Measurements from ENCODE around the gene DST. TPM values are rescaled to one million over a fixed set of nuclear protein-coding genes. Genes with fewer than 3 reads are reported as not detected.

Gene DST
- total and polyA plus RNA-seq, 2 experiments from 2014 or later, result 103 to 369 TPM

GRCh38 chr6:56521976-56522375, 120.7 kb downstream of the DST start:
- Histone ChIP-seq H3K27me3 (no peaks in the 10 kb centered on the region), H3K4me3 (no peak overlapping the region), H3K9me3 (ENCODE audit: low read depth) (no peaks in the 10 kb centered on the region), H3K36me3 (replicated peaks; ENCODE audit: insufficient read depth, low read depth) (no peaks in the 10 kb centered on the region), H3K9me2 (replicated peaks; ENCODE audit: insufficient read depth) (no peaks in the 10 kb centered on the region), H3K4me1 (ENCODE audit: insufficient read depth) (peaks cover 29% of the 10 kb centered on the region), H3K4me2 (no peak overlapping the region), H2AFZ (no peak overlapping the region), H4K20me1 (ENCODE audit: insufficient read depth, poor library complexity, severe bottlenecking) (no peaks in the 10 kb centered on the region), H3K79me2 (peaks cover 30% of the 10 kb centered on the region), H3K27ac (peak overlapping the region; percentile 47)
- no peak for DNase-seq (ENCODE audit: low spot score)
- 34% methylated on average over 2 of the region's 2 CpGs for WGBS (ENCODE audit: low lambda C conversion rate, missing lambda C conversion rate)
- TF ChIP-seq EZH2phosphoT487 (IDR thresholded peaks at IDR 0.05; ENCODE audit: low read depth, severe bottlenecking, unreplicated experiment) (no peak), CTCF (IDR thresholded peaks at IDR 0.05; ENCODE audit: poor library complexity) (no peak), EZH2 (IDR thresholded peaks at IDR 0.05; ENCODE audit: borderline replicate concordance) (no peak)

- DNase-seq (ENCODE audit: low spot score), result no peak
- Histone ChIP-seq H3K4me3 (no peak overlapping the region), H3K4me2 (no peak overlapping the region), H3K27ac (peak overlapping the region; percentile 47), H3K36me3 (replicated peaks; ENCODE audit: insufficient read depth, low read depth) (no peaks in the 10 kb centered on the region), H4K20me1 (ENCODE audit: insufficient read depth, poor library complexity, severe bottlenecking) (no peaks in the 10 kb centered on the region), H2AFZ (no peak overlapping the region), H3K9me2 (replicated peaks; ENCODE audit: insufficient read depth) (no peaks in the 10 kb centered on the region), H3K4me1 (ENCODE audit: insufficient read depth) (peaks cover 29% of the 10 kb centered on the region), H3K27me3 (no peaks in the 10 kb centered on the region), H3K79me2 (peaks cover 30% of the 10 kb centered on the region), H3K9me3 (ENCODE audit: low read depth) (no peaks in the 10 kb centered on the region)
- WGBS (ENCODE audit: low lambda C conversion rate, missing lambda C conversion rate), result 70% methylated on average over 2 of the region's 2 CpGs
- TF ChIP-seq EZH2 (IDR thresholded peaks at IDR 0.05; ENCODE audit: borderline replicate concordance) (no peak), EZH2phosphoT487 (IDR thresholded peaks at IDR 0.05; ENCODE audit: low read depth, severe bottlenecking, unreplicated experiment) (no peak), CTCF (IDR thresholded peaks at IDR 0.05; ENCODE audit: poor library complexity) (no peak)
Observed at GRCh38 chr6:56521454-56521853, 121.2 kb downstream of the DST start.

- H3K79me2 ChIP-seq, result peaks cover 30% of the 10 kb centered on the region
- H3K36me3 ChIP-seq (replicated peaks; ENCODE audit: insufficient read depth, low read depth), result no peaks in the 10 kb centered on the region
- H4K20me1 ChIP-seq (ENCODE audit: insufficient read depth, poor library complexity, severe bottlenecking), result no peaks in the 10 kb centered on the region
- peaks cover 34% of the 10 kb centered on the region for H3K4me1 ChIP-seq (ENCODE audit: insufficient read depth)
- H3K27me3 ChIP-seq, result no peaks in the 10 kb centered on the region
- no peaks in the 10 kb centered on the region for H3K9me3 ChIP-seq (ENCODE audit: low read depth)
- 91% methylated on average over 1 of the region's 1 CpG for WGBS (ENCODE audit: low lambda C conversion rate, missing lambda C conversion rate)
- no peak overlapping the region for H2AFZ ChIP-seq
- no peaks in the 10 kb centered on the region for H3K9me2 ChIP-seq (replicated peaks; ENCODE audit: insufficient read depth)
- DNase-seq (ENCODE audit: low spot score), result no peak
- H3K4me3 ChIP-seq, result no peak overlapping the region
- TF ChIP-seq EZH2 (IDR thresholded peaks at IDR 0.05; ENCODE audit: borderline replicate concordance), result no peak
- no peak for TF ChIP-seq CTCF (IDR thresholded peaks at IDR 0.05; ENCODE audit: poor library complexity)
- TF ChIP-seq EZH2phosphoT487 (IDR thresholded peaks at IDR 0.05; ENCODE audit: low read depth, severe bottlenecking, unreplicated experiment), result no peak
- no peak overlapping the region for H3K4me2 ChIP-seq
- H3K27ac ChIP-seq, result no peak overlapping the region
Observed at GRCh38 chr6:56520218-56520617, 122.5 kb downstream of the DST start.

All from hepatocyte (in vitro differentiated cells).